IMR-90 (cell line): ENCODE data around the gene CD1B. TPM values are rescaled to one million over a fixed set of nuclear protein-coding genes. Genes with fewer than 3 reads are reported as not detected.
"Not testable (repeated sequence)": the region's sequence is repeated elsewhere in the genome, so short reads cannot be mapped to it uniquely, and the experiment has no call there.

Experiments used
- ATAC-seq: fragments of 200-7000 bp; cut with Tn5 transposase; 2 replicates; pipeline ENCODE4 v1.9.1; 2020; ENCODE audit warnings: low read depth, mild to moderate bottlenecking, moderate library complexity
- BruUV-seq: library from RNA; stranded (reverse); fragments of 400-500 nt; replicated peaks from 2 replicates; lab custom pipeline; 2021; lab: Mats Ljungman, UMichigan
- CTCF ChIA-PET: fragments of 300-600 bp; formaldehyde crosslinking; extraction: SDS; loops from one replicate; lab custom pipeline; 2021; ENCODE audit warnings: antibody characterized with exemption; lab: Yijun Ruan, JAX
- POLR2A ChIA-PET: fragments of 300-600 bp; sonication (Branson Sonifier 250); formaldehyde crosslinking; loops from one replicate; lab custom pipeline; 2022; ENCODE audit warnings: antibody characterized with exemption; ENCODE audit not compliant: unreplicated experiment; lab: Charles Lee
- DNase-seq: peaks from one replicate; pipeline ENCODE4 v3.0.0; 2013
- H2AFZ ChIP-seq: replicated peaks from 2 replicates; pipeline ENCODE3; 2013; ENCODE audit warnings: low read length, mild to moderate bottlenecking; ENCODE audit not compliant: poor library complexity
- H2AK5ac ChIP-seq: 2 replicates; pipeline ENCODE4 v1.6.1; 2013; ENCODE audit warnings: low read depth, low read length, inconsistent platforms
- H2AK9ac ChIP-seq: replicated peaks from 2 replicates; pipeline ENCODE3; 2013; ENCODE audit warnings: mild to moderate bottlenecking, low read depth, low read length, moderate library complexity; ENCODE audit not compliant: poor library complexity
- H2BK120ac ChIP-seq: 2 replicates; pipeline ENCODE4 v1.6.1; 2013; ENCODE audit warnings: low read depth, low read length, inconsistent platforms
- H2BK15ac ChIP-seq: 3 replicates; pipeline ENCODE4 v1.6.1; 2013; ENCODE audit warnings: low read depth, low read length, inconsistent platforms
- H2BK20ac ChIP-seq: 2 replicates; pipeline ENCODE4 v1.6.1; 2013; ENCODE audit warnings: low read depth, mild to moderate bottlenecking, inconsistent platforms, low read length, moderate library complexity
- H2BK5ac ChIP-seq: 2 replicates; pipeline ENCODE4 v1.6.1; 2013; ENCODE audit warnings: mild to moderate bottlenecking, low read depth, low read length, inconsistent platforms; ENCODE audit not compliant: poor library complexity, severe bottlenecking
- H3K14ac ChIP-seq: replicated peaks from 2 replicates; pipeline ENCODE4 v1.6.1; 2013; ENCODE audit warnings: low read depth, low read length, inconsistent platforms
- H3K18ac ChIP-seq: 2 replicates; pipeline ENCODE4 v1.6.1; 2013; ENCODE audit warnings: low read depth, low read length, control low read depth
- H3K23ac ChIP-seq: 2 replicates; pipeline ENCODE4 v1.6.1; 2013; ENCODE audit warnings: low read depth, low read length, inconsistent platforms
- H3K27ac ChIP-seq: 2 replicates; pipeline ENCODE4 v1.5.1; 2013; ENCODE audit warnings: mild to moderate bottlenecking, control low read depth, low read length; ENCODE audit not compliant: insufficient read depth
- H3K27me3 ChIP-seq: 2 replicates; pipeline ENCODE4 v1.6.1; 2013; ENCODE audit warnings: low read length; ENCODE audit not compliant: control insufficient read depth, insufficient read depth
- H3K36me3 ChIP-seq: 2 replicates; pipeline ENCODE4 v1.6.1; 2013; ENCODE audit warnings: low read length, mixed read lengths; ENCODE audit not compliant: control insufficient read depth, insufficient read depth
- H3K4ac ChIP-seq: 2 replicates; pipeline ENCODE4 v1.6.1; 2013; ENCODE audit warnings: low read depth, low read length, inconsistent platforms
- H3K4me1 ChIP-seq: 2 replicates; pipeline ENCODE4 v1.6.1; 2013; ENCODE audit warnings: low read length, mixed read lengths; ENCODE audit not compliant: control insufficient read depth, insufficient read depth
- H3K4me2 ChIP-seq: 2 replicates; pipeline ENCODE4 v1.6.1; 2013; ENCODE audit warnings: low read depth, mild to moderate bottlenecking, control low read depth, low read length, moderate library complexity
- H3K4me3 ChIP-seq: 2 replicates; pipeline ENCODE4 v1.5.1; 2013; ENCODE audit warnings: low read depth, mild to moderate bottlenecking, control low read depth, low read length, moderate library complexity; ENCODE audit not compliant: insufficient read depth
- H3K56ac ChIP-seq: 2 replicates; pipeline ENCODE4 v1.6.1; 2013; ENCODE audit warnings: low read length, inconsistent platforms; ENCODE audit not compliant: insufficient read depth; ENCODE audit errors: extremely low read depth
- H3K79me1 ChIP-seq, 2 experiments: 2 replicates each; pipeline ENCODE4 v1.6.1; 2013; ENCODE audit warnings: low read length in 2 of 2, inconsistent platforms in 1 of 2, low read depth in 1 of 2
- H3K9ac ChIP-seq: 2 replicates; pipeline ENCODE4 v1.6.1; 2013; ENCODE audit warnings: low read depth, low read length, control low read depth
- H3K9me1 ChIP-seq: 2 replicates; pipeline ENCODE4 v1.6.1; 2013; ENCODE audit warnings: low read length, inconsistent platforms; ENCODE audit not compliant: insufficient read depth
- H3K9me3 ChIP-seq: 2 replicates; pipeline ENCODE4 v1.6.1; 2013; ENCODE audit warnings: low read length; ENCODE audit not compliant: control insufficient read depth, insufficient read depth
- H4K20me1 ChIP-seq: 2 replicates; pipeline ENCODE4 v1.6.1; 2013; ENCODE audit warnings: low read length, inconsistent platforms; ENCODE audit not compliant: insufficient read depth
- H4K5ac ChIP-seq: 2 replicates; pipeline ENCODE4 v1.6.1; 2013; ENCODE audit warnings: mild to moderate bottlenecking, low read depth, low read length, control low read depth
- H4K8ac ChIP-seq, 2 experiments: 2 replicates each; pipeline ENCODE4 v1.6.1; 2013; ENCODE audit warnings: low read depth in 2 of 2, low read length in 2 of 2, control low read depth in 1 of 2, inconsistent platforms in 1 of 2
- H4K91ac ChIP-seq: 2 replicates; pipeline ENCODE4 v1.6.1; 2013; ENCODE audit warnings: low read depth, low read length, inconsistent platforms; ENCODE audit not compliant: insufficient read depth
- WGBS, 2 experiments: methylation state at CpG; one replicate each; pipeline versions ENCODE4 v1.1.5 to v1.1.7; 2013; ENCODE audit warnings: missing lambda C conversion rate in 2 of 2; ENCODE audit not compliant: insufficient read length in 1 of 2; ENCODE audit errors: extremely low coverage in 2 of 2; 5-methylcytosine and 5-hydroxymethylcytosine counted together
- dilution Hi-C: fragments of 300-500 bp; cut with HindIII; formaldehyde crosslinking; loops from one replicate; pipeline ENCODE4 v1.14.3; 2018; ENCODE audit warnings: low sequenced_read_pairs; ENCODE audit not compliant: unreplicated experiment
- in situ Hi-C: fragments of 300-500 bp; cut with MboI; formaldehyde crosslinking; loops from 3 replicates; pipeline ENCODE4 v1.14.3; 2019; ENCODE audit warnings: low sequenced_read_pairs, inconsistent platforms, mixed read lengths
- intact Hi-C: fragments of 100-400 bp; cut with micrococcal nuclease; formaldehyde crosslinking; loops from 2 replicates; pipeline ENCODE4 v1.10.0; 2022
- polyA plus RNA-seq, 3 experiments: library from polyadenylated mRNA; depleted of rRNA; stranded (reverse); fragments of >200 nt; gene quantifications; 2 replicates each; pipeline ENCODE4 v1.2.3, GENCODE V29; 2012; ENCODE audit warnings: low replicate concordance in 1 of 3
- total RNA-seq: library from RNA; depleted of rRNA; stranded (reverse); fragments of >200 nt; gene quantifications from 2 replicates; pipeline ENCODE4 v1.2.3, GENCODE V29; 2012

The CD1B gene
- total and polyA plus RNA-seq, 2 of the 4 experiments (the other 2 are of a cell fraction): not detected

GRCh38 chr1:158374101-158374500 lies 42.8 kb upstream of the CD1B start:
- H3K4ac ChIP-seq, H3K27me3 ChIP-seq, H2AK9ac ChIP-seq, in situ Hi-C loops, CTCF ChIA-PET, BruUV-seq, H2BK15ac ChIP-seq, H4K91ac ChIP-seq, H3K79me1 ChIP-seq, H4K5ac ChIP-seq, H3K4me3 ChIP-seq, H2AK5ac ChIP-seq, intact Hi-C loops, H3K9me3 ChIP-seq, H3K18ac ChIP-seq, H2BK120ac ChIP-seq, H3K36me3 ChIP-seq, dilution Hi-C loops, DNase-seq, H2BK20ac ChIP-seq, ATAC-seq, H2AFZ ChIP-seq, H3K56ac ChIP-seq, H3K14ac ChIP-seq, H3K4me2 ChIP-seq, H3K4me1 ChIP-seq, H3K9ac ChIP-seq, H3K23ac ChIP-seq, H3K27ac ChIP-seq, H3K9me1 ChIP-seq, POLR2A ChIA-PET, H4K20me1 ChIP-seq, H4K8ac ChIP-seq, H2BK5ac ChIP-seq: not testable (repeated sequence)
- no CpG with 5 or more reads among the region's 25 CpGs for WGBS, 2 experiments
